ENCODE data around the gene RUNX2.
"Not testable (repeated sequence)": the region's sequence is repeated elsewhere in the genome, so short reads cannot be mapped to it uniquely, and the experiment has no call there.

RUNX2 gene

DNA sequence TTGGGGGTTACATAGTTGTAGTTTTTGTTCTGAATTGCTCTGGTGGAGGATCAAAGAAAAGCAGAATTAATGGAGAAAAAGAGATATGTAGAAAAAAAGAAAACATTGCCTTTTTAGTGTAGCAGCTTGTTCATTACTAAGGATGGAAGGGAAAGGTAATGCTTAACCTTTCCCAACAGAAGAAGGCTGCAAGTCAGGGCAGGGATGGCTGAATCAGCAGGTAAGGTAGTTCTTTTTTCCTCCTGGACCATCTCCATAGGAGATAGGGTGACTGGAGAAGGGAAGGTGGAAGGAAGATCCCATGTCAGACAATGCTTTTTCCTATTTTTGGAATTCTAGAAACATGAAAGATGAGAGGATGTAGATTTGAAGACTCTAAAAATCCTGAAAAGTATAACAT is 129.0 kb downstream of the RUNX2 start:
- Histone ChIP-seq H3K27me3 (ENCODE audit: insufficient read depth, low read length) (no peaks in the 10 kb centered on the region), H3K79me2 (ENCODE audit: control insufficient read depth, insufficient read depth, low read length, unreplicated experiment) (peaks cover 4% of the 10 kb centered on the region), H3K36me3 (ENCODE audit: insufficient read depth, low read length) (peaks cover 15% of the 10 kb centered on the region; the same call in 1 of the 2 replicates), H3K27ac (ENCODE audit: low read depth, low read length) (no peak overlapping the region), H2AFZ (ENCODE audit: low read length, unreplicated experiment) (no peak overlapping the region), H3K4me3 (ENCODE audit: low read depth, low read length) (no peak overlapping the region), H3K4me1 (ENCODE audit: control insufficient read depth, insufficient read depth, low read length, unreplicated experiment) (peaks cover 25% of the 10 kb centered on the region)

DNA sequence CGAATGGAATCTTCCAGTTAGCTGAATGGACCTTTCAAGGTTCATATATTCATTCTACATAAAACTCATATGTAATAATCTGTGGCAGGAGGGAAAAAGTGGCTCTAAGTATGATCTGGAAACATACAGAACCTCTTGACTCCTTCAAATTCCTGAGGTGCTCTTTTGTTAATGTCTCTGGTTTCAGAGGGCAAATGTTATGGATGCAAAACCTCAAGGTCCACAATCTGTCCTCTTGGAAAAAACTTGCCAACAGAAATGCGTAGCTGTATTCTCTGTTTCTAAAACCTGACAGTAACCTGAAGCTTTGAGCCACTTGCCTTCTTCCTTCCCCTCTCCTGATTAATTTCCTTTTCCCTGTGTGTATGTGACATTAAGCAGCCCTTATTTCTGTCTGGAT is 130.5 kb downstream of the RUNX2 start:
- Histone ChIP-seq H3K4me3 (ENCODE audit: low read depth, low read length) (no peak overlapping the region), H3K27ac (ENCODE audit: low read depth, low read length) (no peak overlapping the region), H3K27me3 (ENCODE audit: insufficient read depth, low read length) (no peaks in the 10 kb centered on the region), H3K36me3 (ENCODE audit: insufficient read depth, low read length) (peaks cover 6% of the 10 kb centered on the region; the same call in 1 of the 2 replicates), H3K4me1 (ENCODE audit: control insufficient read depth, insufficient read depth, low read length, unreplicated experiment) (peaks cover 29% of the 10 kb centered on the region), H3K79me2 (ENCODE audit: control insufficient read depth, insufficient read depth, low read length, unreplicated experiment) (no peaks in the 10 kb centered on the region), H2AFZ (ENCODE audit: low read length, unreplicated experiment) (no peak overlapping the region)

DNA sequence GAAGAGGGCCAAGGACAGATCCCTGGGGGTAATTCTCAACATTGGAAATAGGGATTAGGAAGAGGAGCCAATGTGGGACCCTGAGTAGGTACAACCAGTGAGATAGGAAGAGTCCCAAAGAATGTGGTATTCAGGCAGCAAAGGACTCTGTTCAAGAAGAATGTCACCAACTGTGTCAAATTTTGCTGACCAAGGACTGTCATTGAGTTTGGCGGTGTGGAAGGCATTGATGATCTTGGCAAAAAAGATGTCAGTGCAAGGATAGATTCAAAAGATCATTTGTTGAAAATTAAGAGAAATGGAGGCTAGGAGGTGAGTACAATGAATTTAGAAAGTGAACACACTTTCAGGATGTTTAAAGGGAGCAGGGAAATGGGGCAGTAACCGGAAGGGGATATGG is 132.0 kb downstream of the RUNX2 start:
- no peak overlapping the region for H2AFZ ChIP-seq (ENCODE audit: low read length, unreplicated experiment)
- H3K4me1 ChIP-seq (ENCODE audit: control insufficient read depth, insufficient read depth, low read length, unreplicated experiment): peaks cover 22% of the 10 kb centered on the region
- no peak overlapping the region for H3K4me3 ChIP-seq (ENCODE audit: low read depth, low read length)
- H3K36me3 ChIP-seq (ENCODE audit: insufficient read depth, low read length): peaks cover 6% of the 10 kb centered on the region; the same call in 1 of the 2 replicates
- H3K27me3 ChIP-seq (ENCODE audit: insufficient read depth, low read length): no peaks in the 10 kb centered on the region
- H3K27ac ChIP-seq (ENCODE audit: low read depth, low read length): no peak overlapping the region
- H3K79me2 ChIP-seq (ENCODE audit: control insufficient read depth, insufficient read depth, low read length, unreplicated experiment): no peaks in the 10 kb centered on the region

DNA sequence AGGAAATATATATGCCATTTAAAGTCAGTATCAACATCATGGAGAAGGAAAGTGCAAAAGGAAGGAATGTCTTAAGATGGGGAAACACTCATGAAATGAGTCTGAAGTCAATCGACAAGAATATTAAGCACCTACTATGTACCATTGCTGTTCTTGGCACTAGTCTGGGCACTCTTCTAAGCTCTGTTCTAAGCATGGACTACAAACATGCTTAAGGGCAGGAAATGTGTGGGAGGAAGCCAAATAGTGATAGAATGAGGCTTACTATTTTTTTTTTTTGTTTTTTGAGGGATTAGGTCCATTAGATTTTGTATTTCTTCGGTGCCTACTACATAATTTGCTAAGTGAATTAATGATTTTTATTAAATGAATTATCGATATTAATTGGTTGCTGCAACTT is 133.4 kb downstream of the RUNX2 start:
- H3K4me3 ChIP-seq (ENCODE audit: low read depth, low read length): no peak overlapping the region
- no peak overlapping the region for H2AFZ ChIP-seq (ENCODE audit: low read length, unreplicated experiment)
- H3K36me3 ChIP-seq (ENCODE audit: insufficient read depth, low read length): peaks cover 6% of the 10 kb centered on the region; the same call in 1 of the 2 replicates
- H3K4me1 ChIP-seq (ENCODE audit: control insufficient read depth, insufficient read depth, low read length, unreplicated experiment): peaks cover 22% of the 10 kb centered on the region
- no peaks in the 10 kb centered on the region for H3K27me3 ChIP-seq (ENCODE audit: insufficient read depth, low read length)
- no peak overlapping the region for H3K27ac ChIP-seq (ENCODE audit: low read depth, low read length)
- H3K79me2 ChIP-seq (ENCODE audit: control insufficient read depth, insufficient read depth, low read length, unreplicated experiment): no peaks in the 10 kb centered on the region

DNA sequence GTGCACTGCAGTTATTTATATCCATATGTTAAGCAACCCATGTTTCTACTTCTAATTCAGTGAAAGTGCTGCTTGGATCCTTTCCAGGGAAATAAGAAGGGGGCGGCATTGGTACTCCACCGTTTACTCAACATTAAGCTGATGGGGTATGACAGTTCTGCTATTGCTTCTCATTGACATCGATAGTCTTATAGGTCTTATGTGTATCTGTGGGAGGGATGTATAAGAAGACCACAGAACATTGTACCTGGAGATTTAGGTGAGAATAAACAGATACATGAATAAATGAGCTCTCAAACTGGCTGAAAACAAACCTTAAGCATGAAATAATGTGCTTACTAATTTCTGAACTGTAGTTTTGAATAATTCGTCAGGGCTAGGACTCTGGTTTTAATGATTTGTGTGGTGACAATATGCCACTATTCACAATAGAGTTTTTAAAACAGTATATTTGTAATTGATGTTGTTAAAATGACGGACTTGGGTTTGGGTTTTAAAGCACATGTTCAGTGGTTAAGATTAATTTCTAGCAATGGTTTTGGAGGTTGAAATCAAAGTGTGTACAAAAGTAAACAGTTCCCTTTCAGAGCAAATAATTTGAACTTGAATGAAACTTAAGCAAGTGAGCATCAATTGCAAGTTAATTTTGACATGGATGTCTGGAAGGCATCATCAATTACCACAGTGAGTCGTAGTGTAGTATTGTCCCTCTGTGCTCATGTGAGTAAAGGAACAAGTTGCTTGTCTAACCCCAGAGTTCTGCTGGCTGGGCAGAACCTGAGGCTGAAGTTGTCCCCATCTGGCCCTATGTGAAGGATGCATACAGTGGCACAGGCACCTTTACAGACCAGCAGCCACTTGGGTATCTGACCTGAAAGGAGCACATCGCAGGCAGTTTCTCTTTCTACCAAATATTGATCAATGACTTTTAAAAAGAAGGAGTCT is 134.3 kb downstream of the RUNX2 start:
- Histone ChIP-seq H3K27me3 (ENCODE audit: insufficient read depth, low read length) (no peaks in the 10 kb centered on the region), H3K27ac (ENCODE audit: low read depth, low read length) (no peak overlapping the region), H3K4me3 (ENCODE audit: low read depth, low read length) (no peak overlapping the region), H2AFZ (ENCODE audit: low read length, unreplicated experiment) (no peak overlapping the region), H3K79me2 (ENCODE audit: control insufficient read depth, insufficient read depth, low read length, unreplicated experiment) (no peaks in the 10 kb centered on the region), H3K36me3 (ENCODE audit: insufficient read depth, low read length) (peaks cover 6% of the 10 kb centered on the region; the same call in 1 of the 2 replicates), H3K4me1 (ENCODE audit: control insufficient read depth, insufficient read depth, low read length, unreplicated experiment) (peaks cover 22% of the 10 kb centered on the region)

DNA sequence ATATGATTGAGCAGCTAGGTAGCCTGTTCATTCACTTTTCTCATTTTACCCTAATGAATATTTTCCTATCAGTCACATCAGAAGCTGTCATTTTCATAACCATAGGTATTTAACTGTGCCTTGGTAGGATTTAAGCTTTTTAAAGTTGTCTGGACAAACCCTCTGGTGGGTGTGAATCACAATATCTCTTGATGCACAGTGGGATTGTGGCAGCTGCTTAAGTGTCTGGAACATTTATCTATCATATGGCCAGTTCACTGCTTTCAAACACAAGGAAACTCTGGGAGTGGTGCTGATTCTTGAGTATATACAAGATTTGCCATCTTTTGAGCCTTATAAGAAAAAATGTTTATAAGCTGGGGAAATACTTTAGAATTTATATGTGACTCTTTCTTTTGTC is 136.6 kb downstream of the RUNX2 start:
- peaks cover 22% of the 10 kb centered on the region for H3K4me1 ChIP-seq (ENCODE audit: control insufficient read depth, insufficient read depth, low read length, unreplicated experiment)
- H2AFZ ChIP-seq (ENCODE audit: low read length, unreplicated experiment): no peak overlapping the region
- no peak overlapping the region for H3K27ac ChIP-seq (ENCODE audit: low read depth, low read length)
- H3K79me2 ChIP-seq (ENCODE audit: control insufficient read depth, insufficient read depth, low read length, unreplicated experiment): no peaks in the 10 kb centered on the region
- no peaks in the 10 kb centered on the region for H3K27me3 ChIP-seq (ENCODE audit: insufficient read depth, low read length)
- H3K36me3 ChIP-seq (ENCODE audit: insufficient read depth, low read length): no peaks in the 10 kb centered on the region; the same call in 1 of the 2 replicates
- no peak overlapping the region for H3K4me3 ChIP-seq (ENCODE audit: low read depth, low read length)

DNA sequence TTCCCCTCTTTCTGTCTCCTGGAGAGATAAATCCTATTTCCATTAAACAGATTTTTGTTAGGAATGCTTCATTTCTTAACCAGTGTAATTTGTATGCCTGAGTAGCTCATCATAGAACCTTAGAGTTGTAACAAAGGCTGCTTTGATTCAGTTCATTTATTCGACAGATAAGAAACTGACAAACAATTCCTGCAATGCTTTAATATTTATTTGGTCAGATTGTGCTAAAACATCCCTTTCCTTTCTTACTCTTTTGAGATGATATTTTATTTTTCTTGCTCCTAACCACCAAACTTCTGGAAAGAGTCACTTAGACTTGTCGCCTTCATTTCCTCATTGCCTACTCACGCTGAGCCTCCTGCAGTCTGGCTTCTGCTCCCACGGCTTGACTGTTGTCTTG is 138.6 kb downstream of the RUNX2 start:
- H3K36me3 ChIP-seq (ENCODE audit: insufficient read depth, low read length): peaks cover 10% of the 10 kb centered on the region; the same call in 1 of the 2 replicates
- no peaks in the 10 kb centered on the region for H3K79me2 ChIP-seq (ENCODE audit: control insufficient read depth, insufficient read depth, low read length, unreplicated experiment)
- peaks cover 17% of the 10 kb centered on the region for H3K4me1 ChIP-seq (ENCODE audit: control insufficient read depth, insufficient read depth, low read length, unreplicated experiment)

DNA sequence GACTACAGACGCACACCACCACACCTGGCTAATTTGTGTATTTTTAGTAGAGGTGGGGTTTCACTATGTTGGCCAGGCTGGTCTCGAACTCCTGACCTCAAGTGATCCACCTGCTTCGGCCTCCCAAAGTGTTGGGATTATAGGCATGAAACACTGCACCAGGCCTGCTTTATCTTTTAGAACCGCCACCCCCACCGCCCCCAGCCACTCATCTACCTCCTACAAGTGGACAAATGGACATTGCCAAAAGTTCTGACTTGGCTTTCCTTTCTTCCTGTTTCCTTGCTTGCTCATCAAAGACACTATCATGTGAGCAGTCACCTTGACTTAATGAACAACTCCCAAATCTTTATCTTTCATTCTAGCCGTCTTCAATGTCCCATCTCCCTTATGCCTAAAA is 139.3 kb downstream of the RUNX2 start:
- Histone ChIP-seq H3K36me3 (ENCODE audit: insufficient read depth, low read length) (peaks cover 10% of the 10 kb centered on the region; the same call in 1 of the 2 replicates), H3K4me1 (ENCODE audit: control insufficient read depth, insufficient read depth, low read length, unreplicated experiment) (peaks cover 15% of the 10 kb centered on the region)
- not testable (repeated sequence) for H3K79me2 ChIP-seq (ENCODE audit: control insufficient read depth, insufficient read depth, low read length, unreplicated experiment); H3K27ac ChIP-seq (ENCODE audit: low read depth, low read length); H3K4me3 ChIP-seq (ENCODE audit: low read depth, low read length); H3K27me3 ChIP-seq (ENCODE audit: insufficient read depth, low read length); H2AFZ ChIP-seq (ENCODE audit: low read length, unreplicated experiment)

More for the DNA sequence above, 138.6 kb downstream of the RUNX2 start:
- Histone ChIP-seq H3K4me3 (ENCODE audit: low read depth, low read length) (no peak overlapping the region), H3K27me3 (ENCODE audit: insufficient read depth, low read length) (no peaks in the 10 kb centered on the region), H3K27ac (ENCODE audit: low read depth, low read length) (no peak overlapping the region), H2AFZ (ENCODE audit: low read length, unreplicated experiment) (no peak overlapping the region)

DNA sequence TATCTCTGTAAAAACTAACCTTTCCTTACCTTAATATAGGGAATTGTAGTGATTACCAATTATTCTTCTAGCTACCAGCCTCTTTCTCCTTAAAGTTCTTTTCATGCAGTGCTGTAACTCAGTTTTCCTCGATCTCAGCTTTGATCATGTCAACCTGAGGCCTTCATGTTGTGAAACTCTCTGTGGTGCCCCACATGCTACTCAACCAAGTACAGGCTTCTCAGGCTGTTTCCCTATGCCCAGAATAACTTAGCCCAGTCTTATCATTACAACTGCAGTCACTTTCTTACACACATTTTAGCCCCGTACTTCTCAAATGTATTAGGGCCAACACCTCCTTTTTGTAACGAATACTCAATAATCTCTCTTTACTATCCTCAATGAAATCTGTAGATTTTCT is 139.7 kb downstream of the RUNX2 start:
- Histone ChIP-seq H3K36me3 (ENCODE audit: insufficient read depth, low read length) (peaks cover 10% of the 10 kb centered on the region; the same call in 1 of the 2 replicates), H3K79me2 (ENCODE audit: control insufficient read depth, insufficient read depth, low read length, unreplicated experiment) (no peaks in the 10 kb centered on the region), H2AFZ (ENCODE audit: low read length, unreplicated experiment) (no peak overlapping the region), H3K27ac (ENCODE audit: low read depth, low read length) (no peak overlapping the region), H3K27me3 (ENCODE audit: insufficient read depth, low read length) (no peaks in the 10 kb centered on the region), H3K4me3 (ENCODE audit: low read depth, low read length) (no peak overlapping the region), H3K4me1 (ENCODE audit: control insufficient read depth, insufficient read depth, low read length, unreplicated experiment) (peaks cover 15% of the 10 kb centered on the region)

DNA sequence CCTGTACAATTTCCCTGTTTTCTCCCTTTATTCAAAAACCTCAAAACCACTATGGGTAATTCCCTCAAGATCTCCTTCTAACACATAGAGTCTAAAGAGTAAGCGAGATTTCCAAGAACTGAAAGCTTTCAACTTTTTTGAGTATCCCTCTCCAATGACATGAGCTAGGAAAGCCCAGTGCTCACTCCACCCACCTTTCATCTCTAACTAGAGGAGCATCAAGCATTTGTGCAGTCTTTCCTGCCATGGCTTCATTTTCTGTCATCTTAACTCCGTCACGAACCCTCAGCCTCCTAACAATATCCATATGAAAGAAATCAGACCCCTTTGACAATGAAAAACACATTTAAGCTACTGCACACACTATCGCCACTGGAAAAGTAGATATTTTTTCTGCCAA is 141.5 kb downstream of the RUNX2 start:
- H3K4me1 ChIP-seq (ENCODE audit: control insufficient read depth, insufficient read depth, low read length, unreplicated experiment): peaks cover 26% of the 10 kb centered on the region
- H3K4me3 ChIP-seq (ENCODE audit: low read depth, low read length): no peak overlapping the region
- peaks cover 11% of the 10 kb centered on the region for H3K79me2 ChIP-seq (ENCODE audit: control insufficient read depth, insufficient read depth, low read length, unreplicated experiment)
- H3K36me3 ChIP-seq (ENCODE audit: insufficient read depth, low read length): peaks cover 10% of the 10 kb centered on the region; the same call in 1 of the 2 replicates
- H2AFZ ChIP-seq (ENCODE audit: low read length, unreplicated experiment): no peak overlapping the region
- H3K27me3 ChIP-seq (ENCODE audit: insufficient read depth, low read length): no peaks in the 10 kb centered on the region
- H3K27ac ChIP-seq (ENCODE audit: low read depth, low read length): no peak overlapping the region
